GM21381 (cell line): ENCODE data around the gene KCNAB1.

Experiments
- ATAC-seq: cut with Tn5 transposase; IDR thresholded peaks from one replicate; pipeline ENCODE4 v1.9.1; 2021; ENCODE audit warnings: mild to moderate bottlenecking, moderate library complexity; ENCODE audit not compliant: unreplicated experiment

KCNAB1 gene

DNA sequence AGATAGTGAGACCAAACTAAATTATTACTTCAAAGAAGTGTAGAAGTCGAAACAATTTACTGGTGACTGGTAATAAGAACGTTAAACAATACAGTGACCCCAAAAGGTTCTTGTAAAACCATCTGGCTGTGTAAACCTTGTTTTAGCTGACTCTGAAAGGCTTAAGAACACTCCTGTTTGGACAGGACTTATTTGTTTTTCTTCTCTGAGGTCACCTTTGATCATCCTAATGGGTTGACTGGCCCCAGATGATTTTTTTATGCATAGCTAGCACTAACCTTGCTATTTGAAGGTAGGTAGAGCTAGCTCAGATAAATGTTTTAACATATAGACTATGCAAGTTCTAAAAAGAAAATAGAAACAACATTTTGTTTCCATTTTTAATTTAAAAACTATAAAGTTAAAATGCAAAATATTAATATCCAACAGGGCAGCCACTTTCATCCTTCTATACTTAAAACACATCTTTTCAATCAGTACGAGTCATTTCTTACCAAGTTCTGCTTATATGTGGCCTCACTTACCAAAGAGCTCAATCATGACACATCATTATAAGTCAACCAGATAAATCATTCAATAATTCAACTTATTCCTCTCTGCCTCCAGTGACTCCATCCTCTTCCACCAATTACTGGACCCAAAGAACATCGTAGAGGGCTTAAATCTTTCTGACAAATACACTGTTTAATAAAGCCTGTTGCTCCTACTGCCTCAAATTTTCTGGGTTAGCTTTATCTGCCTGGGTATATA, 275.8 kb downstream of the KCNAB1 start:
- ATAC-seq: no peak

DNA sequence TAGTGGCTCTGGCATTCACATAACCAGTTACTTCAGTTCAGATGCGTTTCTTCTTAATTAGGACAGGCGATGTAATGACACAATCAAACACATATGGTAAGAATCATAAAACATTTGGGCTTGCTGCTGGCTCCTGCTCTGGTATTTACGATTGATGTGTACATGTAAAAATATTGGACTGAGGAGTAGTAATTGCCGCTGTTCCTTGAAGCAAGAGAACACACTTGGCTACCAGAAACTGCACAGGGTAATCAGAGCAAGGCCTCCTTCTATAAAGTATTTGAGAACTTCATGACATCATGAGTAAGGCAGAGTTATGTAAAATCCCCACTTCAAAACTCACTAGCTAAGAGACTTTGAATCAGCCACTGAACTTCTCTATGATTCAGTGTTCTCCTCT, 276.5 kb downstream of the KCNAB1 start:
- no peak for ATAC-seq

DNA sequence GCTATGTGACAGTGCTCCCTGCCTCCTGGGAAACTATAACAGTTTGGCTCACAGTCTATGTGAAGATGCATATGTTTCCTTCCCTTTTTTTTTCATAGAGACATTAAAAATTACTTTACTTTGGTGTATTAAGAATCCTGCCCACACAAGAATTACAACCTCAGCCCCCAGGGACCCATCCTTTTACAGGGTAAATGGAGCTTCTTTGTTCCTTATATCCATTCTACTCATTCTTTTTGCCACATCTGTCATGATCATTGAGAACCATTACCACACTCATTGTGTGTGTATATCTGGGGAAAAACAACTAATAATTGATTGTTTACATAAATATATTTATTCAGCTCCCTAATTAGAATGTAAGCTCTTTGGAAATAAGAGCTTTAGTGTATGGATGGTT, 277.2 kb downstream of the KCNAB1 start:
- no peak for ATAC-seq

DNA sequence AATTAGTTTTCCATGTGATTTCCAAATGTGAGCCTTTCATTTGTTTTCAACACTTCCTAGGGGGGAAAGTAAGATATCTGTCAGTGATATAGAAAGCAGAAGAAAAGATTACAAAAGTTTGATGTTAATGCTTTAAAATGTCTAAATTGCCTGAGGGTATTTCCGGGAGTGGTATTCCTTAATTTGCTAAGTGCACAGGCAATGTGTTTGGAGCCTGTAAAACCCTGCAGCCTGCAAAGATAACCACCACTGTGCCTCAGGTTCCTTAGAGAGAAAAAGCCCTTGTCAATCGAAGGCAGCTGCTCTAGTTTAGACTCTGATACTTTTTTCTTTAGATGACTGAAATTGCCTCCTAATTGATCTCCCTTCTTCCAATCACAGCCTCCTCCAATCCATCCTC, 279.7 kb downstream of the KCNAB1 start:
- ATAC-seq: no peak

DNA sequence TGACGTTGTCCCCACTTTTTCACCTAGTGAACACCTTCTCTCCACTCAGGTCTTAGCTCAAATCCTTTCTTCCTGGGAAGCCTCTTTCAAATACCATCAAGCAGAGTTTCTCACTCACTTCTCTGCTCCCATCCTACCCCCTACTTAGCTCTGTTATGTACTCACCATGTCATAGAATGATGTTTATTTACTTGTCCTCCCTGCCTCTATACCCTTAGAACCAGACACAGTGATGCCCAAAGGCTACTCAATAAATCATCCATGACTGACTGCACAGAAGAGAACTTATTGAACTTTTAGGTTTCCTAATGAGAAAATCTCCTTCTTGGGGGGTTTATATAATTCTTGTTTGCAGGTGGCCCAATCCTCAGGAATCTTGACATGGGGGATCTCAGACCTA, 280.4 kb downstream of the KCNAB1 start:
- ATAC-seq: no peak

DNA sequence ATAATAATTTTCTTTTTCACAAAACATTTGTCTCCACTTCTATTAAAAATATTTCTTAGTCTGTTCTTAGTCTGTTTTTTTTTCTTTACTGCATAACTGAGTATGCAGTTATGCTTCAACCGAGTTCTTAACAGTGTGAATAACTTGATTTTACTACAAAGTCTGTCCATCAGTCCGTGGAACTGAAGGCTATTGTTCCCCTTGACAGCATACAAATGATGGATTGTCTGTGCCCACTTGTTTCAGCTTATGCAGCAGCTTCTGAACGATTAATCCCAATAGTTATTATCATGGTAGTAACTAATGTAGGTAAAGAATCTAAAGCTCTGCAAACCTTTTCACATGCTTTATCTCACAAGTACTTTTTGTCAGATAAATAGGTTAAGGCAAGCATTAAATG, 283.8 kb downstream of the KCNAB1 start:
- ATAC-seq: no peak

DNA sequence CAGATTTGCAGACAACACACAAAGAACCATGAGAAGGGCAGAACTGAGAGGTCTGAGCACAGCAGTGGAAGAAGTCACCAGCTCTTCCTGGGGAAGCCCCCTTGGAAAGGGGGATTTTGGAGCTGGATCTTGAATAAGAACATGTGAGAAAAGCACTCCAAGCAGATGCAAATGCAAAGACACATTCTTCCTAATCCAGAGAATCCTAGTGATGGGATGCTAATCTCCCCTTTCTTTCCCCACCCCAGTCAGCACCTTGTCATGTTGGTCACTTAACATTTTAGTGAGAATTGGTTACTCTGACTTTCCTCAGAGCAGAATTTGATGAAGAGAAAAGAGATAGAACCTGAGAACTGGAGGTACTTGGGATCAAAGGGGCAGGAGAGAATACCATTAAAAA, 286.0 kb downstream of the KCNAB1 start:
- no peak for ATAC-seq

DNA sequence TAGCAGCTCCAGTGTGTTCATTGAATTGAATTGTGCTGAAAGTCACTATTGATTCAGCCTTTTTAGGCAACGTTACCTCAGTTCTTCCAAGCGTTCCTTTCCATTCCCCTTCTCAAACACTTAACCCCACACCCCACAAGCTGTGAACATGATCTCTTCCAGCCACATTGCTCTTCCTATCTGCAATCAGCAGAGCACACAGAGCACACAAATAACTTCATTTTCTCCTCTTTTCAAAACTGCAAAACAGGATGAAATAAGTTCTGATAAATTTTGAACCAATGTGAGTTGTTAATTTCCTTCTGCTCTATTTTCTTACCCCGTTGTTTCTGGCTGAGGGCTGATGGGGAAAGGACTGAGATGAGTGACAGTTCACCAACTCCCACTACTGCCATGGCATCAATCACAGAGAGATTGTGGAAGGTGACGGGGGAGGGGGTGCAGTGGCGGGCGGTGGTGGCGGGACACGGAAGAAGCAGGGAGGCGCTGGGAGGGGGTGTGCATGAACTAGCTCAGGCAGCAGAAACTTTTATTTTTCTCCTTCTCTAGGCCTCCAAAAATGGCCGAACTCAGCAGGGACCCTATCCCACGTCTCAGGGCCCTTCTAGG, 287.3 kb downstream of the KCNAB1 start:
- no peak for ATAC-seq

DNA sequence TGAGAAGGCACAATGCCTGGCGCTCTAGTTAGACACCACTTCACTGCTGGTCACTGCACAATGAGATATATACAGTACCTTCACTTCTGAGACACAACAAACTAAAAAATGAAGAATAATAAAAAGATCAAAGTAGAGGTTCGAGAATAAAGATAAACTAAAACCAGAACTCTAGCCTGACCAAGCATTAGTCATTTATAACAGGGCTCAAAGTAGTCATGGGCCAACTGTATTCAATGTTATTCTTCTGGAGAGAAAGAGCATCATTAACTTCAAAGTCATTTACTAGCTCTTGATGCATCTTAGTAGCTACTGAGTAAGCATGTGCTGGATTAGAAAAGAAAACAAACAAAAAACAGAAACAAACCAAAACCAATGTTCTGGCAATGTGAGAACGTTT, 289.3 kb downstream of the KCNAB1 start:
- no peak for ATAC-seq

DNA sequence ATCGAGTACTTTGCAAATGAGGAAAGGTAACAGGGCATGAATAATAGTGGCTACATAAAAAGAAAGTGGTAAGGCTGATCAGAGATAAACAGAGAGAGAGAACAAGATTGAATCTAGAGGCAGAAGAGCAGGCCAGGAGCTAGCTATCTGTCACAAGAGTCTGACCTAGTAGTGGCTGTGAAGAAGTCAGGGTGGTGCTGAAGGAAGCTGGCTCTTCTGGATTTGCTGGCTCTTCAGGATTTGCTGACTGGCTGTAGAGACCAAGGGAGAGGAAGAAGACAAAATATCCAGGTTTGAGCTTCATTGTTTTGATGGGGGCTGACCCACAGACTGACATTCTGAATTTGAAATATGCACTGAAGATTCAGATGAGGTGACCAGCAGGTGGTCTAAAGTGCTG, 292.2 kb downstream of the KCNAB1 start:
- no peak for ATAC-seq

DNA sequence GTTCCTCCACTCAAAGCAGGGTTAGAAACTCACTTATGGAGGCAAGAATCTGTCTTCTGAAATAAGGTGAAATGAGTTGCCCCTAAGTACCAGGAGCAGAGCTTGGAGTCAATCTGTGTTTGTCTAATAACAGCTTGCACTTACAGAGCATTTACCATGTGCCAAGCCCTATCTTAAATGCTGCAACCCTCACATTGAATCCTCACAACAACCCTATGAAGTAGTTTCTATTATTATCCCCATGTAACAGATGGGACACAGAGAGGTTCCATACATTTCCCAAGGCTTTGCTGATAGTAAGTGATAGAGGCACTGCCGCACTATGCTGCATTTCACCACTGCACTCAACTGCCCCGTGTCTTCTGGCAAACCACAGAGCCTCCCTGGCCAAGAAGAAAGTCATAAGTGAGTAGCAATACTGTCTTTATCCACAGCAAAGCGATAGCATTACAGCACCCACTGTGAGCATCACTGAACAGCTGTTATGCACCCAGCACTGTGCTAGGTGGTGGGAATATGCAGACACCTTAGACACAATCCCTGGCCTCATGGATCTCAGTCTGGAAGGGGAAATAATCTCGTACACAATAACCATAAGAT, 293.0 kb downstream of the KCNAB1 start:
- no peak for ATAC-seq

DNA sequence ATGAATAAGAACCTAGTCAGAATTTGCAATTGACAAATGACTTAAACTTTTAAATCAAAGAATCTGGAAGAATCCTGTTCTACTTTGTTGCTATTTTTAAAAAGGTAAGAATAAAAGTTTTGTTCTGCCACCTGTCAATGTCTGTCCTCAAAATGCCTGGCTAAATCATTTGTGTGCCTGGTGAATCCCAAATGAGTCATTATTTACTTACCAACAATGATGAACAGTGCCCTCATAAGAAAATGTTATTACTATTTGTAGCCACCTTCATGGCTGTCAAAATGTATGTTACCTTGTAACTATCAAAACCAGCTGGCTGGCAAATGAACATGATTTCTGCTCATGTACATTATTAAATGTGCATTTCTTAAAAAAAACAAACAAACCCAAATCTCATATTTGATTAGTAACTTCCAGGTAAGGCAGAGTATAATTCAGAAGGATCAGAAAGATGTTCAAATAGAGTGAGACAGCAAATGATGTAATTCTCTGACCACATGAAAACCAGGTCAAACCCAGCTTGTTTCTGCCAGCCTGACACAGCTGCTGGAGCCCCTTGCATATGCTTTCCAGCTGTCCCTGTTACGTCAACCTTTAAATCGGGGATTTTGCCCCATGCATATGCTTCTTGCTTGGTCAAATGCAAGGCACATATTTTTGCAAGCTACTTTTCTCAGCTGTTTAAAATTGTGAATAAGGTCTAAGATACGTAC, 296.6 kb downstream of the KCNAB1 start:
- ATAC-seq: no peak

DNA sequence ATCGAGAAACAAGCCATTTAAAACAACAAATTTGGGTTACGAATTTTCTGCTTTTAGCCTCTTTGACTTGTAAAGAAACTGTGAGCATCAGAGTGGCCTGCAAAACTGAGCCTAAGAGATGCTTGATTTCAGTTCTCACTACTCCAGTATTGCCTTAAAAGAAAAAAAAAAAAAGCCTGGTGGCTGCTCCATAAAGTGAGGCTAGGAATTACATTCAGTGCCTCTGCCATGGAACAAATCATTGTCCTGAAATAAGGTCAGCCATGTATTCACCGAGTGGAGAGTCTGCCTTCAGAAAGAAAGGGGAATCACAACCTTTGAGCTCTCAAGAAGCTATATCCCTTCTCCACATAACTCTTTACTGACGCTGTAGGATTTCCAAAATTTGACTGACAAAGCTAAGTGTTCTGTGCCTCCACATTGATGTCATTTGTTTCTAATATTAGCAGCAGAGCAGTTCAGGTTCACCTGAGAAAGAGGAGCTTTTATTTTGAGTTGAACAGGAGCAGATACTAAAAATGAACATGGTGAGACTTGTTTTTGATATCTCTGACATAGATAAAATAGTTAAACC, 297.3 kb downstream of the KCNAB1 start:
- no peak for ATAC-seq

DNA sequence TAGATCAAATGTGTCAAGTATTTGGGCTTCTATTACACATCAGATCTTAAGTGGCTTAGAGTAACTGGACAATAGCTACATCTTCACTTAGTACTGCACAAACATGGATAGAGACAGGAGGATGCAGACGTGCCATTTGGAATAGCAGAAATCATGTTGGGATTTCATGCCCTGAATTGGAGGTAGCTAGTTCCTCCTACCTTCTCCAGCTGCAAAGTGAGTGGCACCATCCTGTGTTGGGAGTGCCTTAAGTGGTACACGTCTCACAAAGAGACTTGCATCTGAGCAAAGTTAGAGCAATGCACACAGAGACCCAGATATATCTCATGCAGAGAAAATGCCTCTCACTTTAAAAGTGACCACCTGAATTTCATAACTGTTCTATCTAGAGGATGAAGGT, 298.1 kb downstream of the KCNAB1 start:
- no peak for ATAC-seq

DNA sequence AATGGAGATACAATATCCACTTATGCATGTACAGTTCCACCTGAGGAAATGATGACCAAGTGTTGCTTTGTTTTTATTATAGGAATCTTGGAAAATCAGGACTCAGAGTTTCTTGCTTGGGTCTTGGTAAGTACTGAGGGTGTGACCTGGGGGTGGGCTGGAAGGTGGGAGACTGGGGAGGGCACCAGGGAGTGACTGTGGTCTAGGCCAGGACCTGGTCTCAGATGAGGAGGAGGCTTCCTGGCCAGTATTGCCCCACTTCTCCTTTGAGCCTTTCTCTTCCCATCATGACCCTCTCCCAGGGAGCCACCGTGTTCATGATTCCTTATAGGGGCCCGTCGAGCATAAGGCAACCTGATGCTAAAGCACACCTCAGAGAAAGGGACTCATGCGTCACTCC, 301.2 kb downstream of the KCNAB1 start:
- ATAC-seq: no peak

DNA sequence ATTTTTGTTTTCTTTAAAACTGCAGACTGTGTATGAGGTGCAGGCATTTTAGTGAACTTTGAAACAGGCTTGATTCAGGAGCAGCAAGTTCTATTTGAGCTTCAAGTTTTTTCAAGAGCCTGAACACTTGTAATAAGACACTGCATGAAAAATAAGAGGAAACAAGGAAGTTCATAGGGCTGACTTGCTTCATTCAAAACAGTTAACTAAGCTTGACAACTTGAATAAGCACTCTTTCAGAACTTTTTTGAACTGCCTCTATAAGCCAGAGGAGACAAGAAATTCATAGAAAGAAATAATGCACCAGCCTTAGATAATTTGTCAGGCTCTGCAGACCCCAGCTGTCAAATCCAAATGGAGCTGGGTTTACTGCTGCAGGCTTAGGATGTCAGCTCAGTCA, 304.4 kb downstream of the KCNAB1 start:
- no peak for ATAC-seq

DNA sequence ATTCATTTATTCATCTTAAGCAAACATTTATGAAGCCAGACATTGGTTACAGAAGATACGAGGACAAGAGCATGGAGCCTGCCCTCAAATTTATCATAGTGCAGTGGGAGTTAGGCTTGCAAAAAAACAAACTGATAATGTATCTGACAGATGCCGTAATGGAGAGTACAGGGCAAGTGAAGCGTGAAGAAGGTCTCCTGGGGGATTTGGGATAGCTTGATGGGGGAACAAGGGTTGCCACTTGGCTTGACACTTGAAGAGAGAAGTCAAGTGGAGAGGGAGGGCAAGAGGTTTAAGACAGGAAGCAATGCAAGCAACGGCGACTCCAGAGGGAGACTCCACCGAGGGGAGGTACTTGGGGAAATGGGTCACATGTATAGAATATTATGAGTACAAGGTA, 305.3 kb downstream of the KCNAB1 start:
- no peak for ATAC-seq

DNA sequence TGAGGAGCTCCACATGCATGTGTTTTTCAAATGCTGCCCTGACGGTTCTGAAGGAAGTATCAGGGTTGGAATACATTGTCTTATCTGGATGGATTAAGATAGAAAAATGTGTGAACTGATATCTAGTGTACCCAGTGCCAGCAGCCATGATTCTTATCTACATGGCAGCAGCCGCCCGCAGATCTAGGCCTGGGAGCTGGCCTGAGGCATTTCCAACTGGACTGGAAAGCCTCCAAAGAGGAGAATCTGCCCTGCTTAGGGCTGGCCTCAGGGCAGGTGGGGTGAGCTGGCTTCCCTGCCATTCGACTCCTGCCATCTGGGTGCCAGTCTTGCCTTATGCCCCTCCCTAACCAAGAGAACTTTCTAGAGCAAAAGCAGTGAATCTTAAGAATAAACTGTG, 308.7 kb downstream of the KCNAB1 start:
- no peak for ATAC-seq

DNA sequence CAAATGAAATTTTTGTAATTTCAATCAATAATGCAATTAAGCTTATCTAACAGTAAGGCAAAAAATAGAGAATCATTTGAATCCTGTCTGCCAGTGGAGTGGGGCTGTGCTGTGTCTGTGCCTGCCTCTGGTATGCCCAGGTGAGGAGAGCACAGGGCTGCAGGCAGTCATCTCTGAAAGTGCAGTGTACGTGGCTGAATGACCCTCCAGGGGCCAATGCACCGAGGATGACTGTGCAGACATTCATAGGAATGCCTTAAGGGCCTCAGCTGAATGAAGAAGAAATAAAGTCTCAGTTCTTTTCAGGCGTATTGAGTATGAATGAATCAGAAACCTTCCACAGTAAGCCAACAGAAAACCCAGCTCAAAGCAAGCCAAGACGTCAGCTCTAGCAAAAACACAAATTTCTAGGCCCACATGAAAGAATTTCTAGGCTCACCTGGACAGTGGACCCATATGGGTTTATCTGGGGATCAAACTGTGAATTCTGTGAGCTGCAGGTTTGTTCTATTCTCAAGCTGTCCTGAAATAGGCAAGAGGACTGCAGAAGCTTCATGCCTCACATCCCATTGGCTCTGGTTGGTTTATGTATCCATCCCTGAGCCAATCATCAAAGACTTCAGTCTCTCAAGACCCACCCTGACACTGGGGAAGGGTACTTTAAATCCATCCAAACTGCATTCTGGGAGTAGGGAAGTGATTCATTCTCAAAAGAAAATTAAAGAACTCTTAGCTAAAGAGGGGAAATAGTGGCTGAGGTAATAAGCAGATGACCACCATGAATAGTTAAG, 311.2 kb downstream of the KCNAB1 start:
- no peak for ATAC-seq

DNA sequence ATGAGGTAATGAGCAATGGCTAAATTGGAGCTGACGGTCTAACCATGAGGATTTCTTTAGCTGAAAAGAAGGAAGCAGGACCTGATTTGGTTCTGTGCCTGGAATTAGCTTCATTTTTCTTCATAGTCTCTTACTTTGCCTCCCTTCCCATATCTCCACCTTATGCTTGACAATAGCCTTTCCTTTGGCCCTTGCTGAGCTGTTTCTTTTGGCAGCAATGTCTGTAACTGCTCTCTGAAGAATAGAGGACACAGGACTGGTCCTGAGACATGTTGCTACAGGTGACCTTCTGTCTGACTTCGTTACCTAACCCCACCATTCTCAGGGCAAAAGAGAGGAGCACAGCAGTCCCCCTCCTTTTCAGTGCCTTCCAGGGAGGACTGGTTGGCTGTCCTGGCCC, 312.2 kb downstream of the KCNAB1 start:
- no peak for ATAC-seq

DNA sequence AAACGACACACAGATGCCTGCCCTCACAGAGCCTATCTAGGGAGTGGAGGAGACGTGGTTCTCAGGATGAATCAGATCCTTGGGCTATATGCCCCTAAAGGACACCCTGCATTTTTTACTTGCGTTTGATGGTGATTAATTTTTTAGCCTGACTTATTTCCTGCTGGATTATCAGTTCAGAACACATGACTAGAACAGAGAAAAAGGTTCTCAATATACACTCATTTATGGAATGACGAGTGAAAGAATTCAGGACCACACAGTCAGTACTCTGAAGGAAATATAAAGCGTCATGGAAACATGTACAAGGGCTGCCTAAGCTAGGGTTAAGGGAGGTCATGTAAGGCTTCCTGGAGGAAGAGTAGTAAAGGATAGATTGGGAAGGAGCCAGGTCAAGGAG, 312.8 kb downstream of the KCNAB1 start:
- ATAC-seq: no peak
